Glutamatergic neuron (in vitro differentiated cells): ENCODE results near the gene DNAJA4. TPM values are rescaled to one million over a fixed set of nuclear protein-coding genes. Genes with fewer than 3 reads are reported as not detected.

Experiments used
- DNase-seq: peaks from one replicate; pipeline ENCODE4 v3.0.0; 2022
- H3K27ac Mint-ChIP-seq: one replicate; pipeline ENCODE4 v1.8.0; 2020; ENCODE audit warnings: mild to moderate bottlenecking, mixed read lengths, inconsistent platforms; ENCODE audit not compliant: unreplicated experiment
- H3K27me3 Mint-ChIP-seq: one replicate; pipeline ENCODE4 v1.8.0; 2020; ENCODE audit warnings: mild to moderate bottlenecking, moderate library complexity, mixed read lengths, inconsistent platforms; ENCODE audit not compliant: unreplicated experiment
- H3K36me3 Mint-ChIP-seq: one replicate; pipeline ENCODE4 v1.8.0; 2020; ENCODE audit warnings: mild to moderate bottlenecking, mixed read lengths, inconsistent platforms; ENCODE audit not compliant: unreplicated experiment
- H3K4me1 Mint-ChIP-seq: one replicate; pipeline ENCODE4 v1.8.0; 2020; ENCODE audit warnings: mild to moderate bottlenecking, low read depth, mixed read lengths, inconsistent platforms; ENCODE audit not compliant: unreplicated experiment
- H3K4me3 Mint-ChIP-seq: one replicate; pipeline ENCODE4 v1.8.0; 2020; ENCODE audit warnings: mild to moderate bottlenecking, mixed read lengths, inconsistent platforms; ENCODE audit not compliant: unreplicated experiment
- H3K9me3 Mint-ChIP-seq: one replicate; pipeline ENCODE4 v1.8.0; 2020; ENCODE audit warnings: mild to moderate bottlenecking, moderate library complexity, mixed read lengths, inconsistent platforms; ENCODE audit not compliant: unreplicated experiment
- total RNA-seq: library from RNA; stranded (reverse); fragmentation: NEBNext Ultra II Directional; extraction: Animal tissue kit (Norgen Biotek cat#: 25700); gene quantifications from one replicate; pipeline ENCODE4 v1.2.1, GENCODE V29; 2021; ENCODE audit not compliant: unreplicated experiment
- TF ChIP-seq, protein P1 (sequence below): fragments of 200-600 bp; sonication (generic); IDR thresholded peaks from one replicate; pipeline ENCODE4 v1.5.0; 2021; ENCODE audit not compliant: partially characterized antibody, unreplicated experiment

Gene DNAJA4
- total RNA-seq, 1 donor from 2014 or later: 2.4 TPM

DNA sequence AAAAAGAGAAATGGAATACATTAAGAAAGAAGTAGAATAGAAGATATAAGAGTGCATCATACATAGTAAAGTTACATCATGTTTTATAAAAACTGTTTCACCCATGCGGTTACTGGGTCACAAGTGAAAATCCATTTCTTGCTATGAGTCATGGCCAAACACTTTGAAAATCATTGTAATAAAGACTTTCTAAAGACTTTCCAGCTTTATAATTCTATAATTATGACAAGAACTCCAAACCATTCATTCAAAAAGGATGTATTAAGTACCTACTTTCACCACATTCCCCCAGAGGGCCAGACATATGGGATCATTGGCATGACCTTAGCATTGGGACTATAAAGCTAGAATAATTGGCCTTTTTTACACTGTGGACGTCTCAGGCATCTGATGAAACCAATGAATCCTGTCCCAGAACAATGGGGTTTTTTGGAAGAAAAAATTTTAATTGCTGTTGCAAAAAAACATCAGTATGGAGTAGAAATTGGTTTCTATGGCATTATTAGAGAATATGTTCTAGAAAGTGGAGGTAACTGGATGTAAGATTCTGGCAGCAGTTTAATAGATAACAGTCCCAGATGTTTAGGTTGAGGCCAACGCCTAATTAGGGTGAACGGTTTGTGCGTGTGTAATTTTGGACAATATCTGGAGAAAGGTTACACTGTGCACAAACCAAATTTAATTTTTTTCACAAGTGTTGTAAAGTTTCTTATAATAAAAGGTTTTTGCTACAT is 38.4 kb downstream of the DNAJA4 start:
- no peak overlapping the region for H3K27ac Mint-ChIP-seq
- H3K4me1 Mint-ChIP-seq: peaks cover 7% of the 10 kb centered on the region
- no peaks in the 10 kb centered on the region for H3K9me3 Mint-ChIP-seq
- H3K27me3 Mint-ChIP-seq: peaks cover 8% of the 10 kb centered on the region
- H3K4me3 Mint-ChIP-seq: no peak overlapping the region
- TF ChIP-seq, protein P1, sequence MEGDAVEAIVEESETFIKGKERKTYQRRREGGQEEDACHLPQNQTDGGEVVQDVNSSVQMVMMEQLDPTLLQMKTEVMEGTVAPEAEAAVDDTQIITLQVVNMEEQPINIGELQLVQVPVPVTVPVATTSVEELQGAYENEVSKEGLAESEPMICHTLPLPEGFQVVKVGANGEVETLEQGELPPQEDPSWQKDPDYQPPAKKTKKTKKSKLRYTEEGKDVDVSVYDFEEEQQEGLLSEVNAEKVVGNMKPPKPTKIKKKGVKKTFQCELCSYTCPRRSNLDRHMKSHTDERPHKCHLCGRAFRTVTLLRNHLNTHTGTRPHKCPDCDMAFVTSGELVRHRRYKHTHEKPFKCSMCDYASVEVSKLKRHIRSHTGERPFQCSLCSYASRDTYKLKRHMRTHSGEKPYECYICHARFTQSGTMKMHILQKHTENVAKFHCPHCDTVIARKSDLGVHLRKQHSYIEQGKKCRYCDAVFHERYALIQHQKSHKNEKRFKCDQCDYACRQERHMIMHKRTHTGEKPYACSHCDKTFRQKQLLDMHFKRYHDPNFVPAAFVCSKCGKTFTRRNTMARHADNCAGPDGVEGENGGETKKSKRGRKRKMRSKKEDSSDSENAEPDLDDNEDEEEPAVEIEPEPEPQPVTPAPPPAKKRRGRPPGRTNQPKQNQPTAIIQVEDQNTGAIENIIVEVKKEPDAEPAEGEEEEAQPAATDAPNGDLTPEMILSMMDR: no peak
- H3K36me3 Mint-ChIP-seq: no peaks in the 10 kb centered on the region
- no peak for DNase-seq

DNA sequence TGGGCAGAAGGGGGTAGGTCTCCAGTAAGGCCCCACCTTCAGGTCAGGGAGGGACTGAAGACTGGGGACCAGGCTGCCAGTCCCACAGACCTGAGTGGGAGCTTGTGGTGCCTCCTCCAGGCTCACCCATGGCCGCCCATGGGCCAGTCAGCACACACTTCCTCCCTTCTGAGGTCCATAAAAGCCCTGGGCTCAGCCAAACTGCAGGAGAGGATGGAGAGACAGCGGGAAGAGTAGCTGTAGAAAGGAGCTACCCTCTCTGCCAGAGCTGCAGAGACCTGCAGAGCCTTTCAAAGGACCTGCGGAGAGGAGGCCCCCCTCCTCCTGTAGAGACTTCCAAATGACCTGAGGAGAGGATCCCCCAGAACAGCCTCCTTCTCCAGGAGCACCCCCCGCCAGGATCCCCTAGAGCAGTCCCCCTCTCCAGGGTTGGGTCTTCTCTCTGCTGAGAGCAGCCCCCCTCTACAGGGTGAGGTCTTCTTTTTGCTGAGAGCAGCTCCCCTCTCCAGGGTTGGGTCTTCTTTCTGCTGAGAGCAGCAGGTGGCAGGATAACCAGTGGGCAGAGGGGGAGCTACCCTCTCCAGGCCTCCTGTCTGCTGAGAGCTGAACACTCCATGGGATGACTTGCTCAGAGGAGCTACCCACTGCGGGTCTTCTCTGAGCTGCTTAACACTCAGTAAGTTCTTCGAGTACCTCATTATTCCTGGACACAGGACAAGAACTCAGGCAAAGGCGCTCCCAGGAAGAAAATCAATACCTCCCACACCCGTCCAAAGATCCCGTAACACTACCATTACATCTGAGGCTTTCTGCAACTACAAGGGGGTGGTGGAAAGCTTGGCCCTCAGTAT is 40.1 kb downstream of the DNAJA4 start:
- Mint-ChIP-seq H3K4me3 (no peak overlapping the region), H3K27me3 (peaks cover 3% of the 10 kb centered on the region), H3K9me3 (no peaks in the 10 kb centered on the region), H3K27ac (no peak overlapping the region), H3K36me3 (no peaks in the 10 kb centered on the region), H3K4me1 (peaks cover 7% of the 10 kb centered on the region)
- no peak for DNase-seq
- TF ChIP-seq, protein P1: no peak

DNA sequence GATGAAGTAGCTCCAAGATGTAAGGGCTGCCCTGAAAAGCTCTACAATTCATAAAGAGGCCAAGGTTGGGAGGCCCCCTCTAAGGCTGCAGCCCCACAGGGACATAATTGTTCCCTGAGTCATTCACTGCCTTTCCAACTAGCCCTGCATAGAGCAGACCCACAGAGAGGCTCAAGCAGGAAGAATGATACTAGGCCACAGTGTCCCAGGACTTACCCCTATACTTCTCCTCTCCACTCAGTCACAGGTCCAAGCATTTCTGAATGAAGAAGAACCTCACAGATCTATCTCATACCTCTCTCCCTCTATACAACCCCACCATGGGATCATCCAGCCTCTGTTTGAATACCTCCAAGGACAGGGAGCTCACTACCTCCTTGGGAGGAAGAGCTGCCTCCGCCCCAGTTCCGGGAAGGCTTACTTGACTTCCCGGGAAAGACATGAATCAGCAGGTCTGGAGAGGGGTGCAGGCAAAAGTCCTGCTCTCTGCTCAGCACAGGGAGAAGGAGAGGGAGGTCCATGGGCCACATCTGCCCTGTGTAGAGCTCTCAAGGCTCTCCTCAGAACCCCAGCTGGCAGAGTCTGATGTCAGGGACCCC is 41.9 kb downstream of the DNAJA4 start:
- Mint-ChIP-seq H3K4me3 (no peak overlapping the region), H3K4me1 (peaks cover 7% of the 10 kb centered on the region), H3K36me3 (no peaks in the 10 kb centered on the region), H3K27ac (no peak overlapping the region), H3K9me3 (peaks cover 1% of the 10 kb centered on the region), H3K27me3 (peaks cover 5% of the 10 kb centered on the region)
- DNase-seq: no peak
- TF ChIP-seq, protein P1: no peak

DNA sequence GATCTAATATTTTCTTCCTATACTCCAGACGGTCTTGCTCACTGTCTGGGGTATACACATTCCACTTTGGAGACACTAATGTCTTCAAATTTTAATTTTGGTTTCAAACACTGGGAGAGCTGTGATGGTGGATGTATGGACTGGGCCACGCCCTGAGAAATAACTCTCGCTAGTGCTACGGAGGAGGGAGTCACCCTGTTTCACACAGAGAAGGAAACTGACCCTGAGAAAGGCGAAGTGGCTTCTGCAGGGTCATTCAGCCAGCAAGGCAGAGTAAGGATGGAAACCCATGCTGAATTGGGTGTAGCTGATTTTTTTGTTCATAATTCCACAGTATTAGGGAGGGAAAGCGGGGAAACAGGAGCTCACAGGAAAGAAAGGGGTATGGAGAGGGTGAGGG is 43.6 kb downstream of the DNAJA4 start:
- TF ChIP-seq, protein P1: no peak
- no peak overlapping the region for H3K27ac Mint-ChIP-seq
- no peak overlapping the region for H3K4me3 Mint-ChIP-seq
- peaks cover 3% of the 10 kb centered on the region for H3K9me3 Mint-ChIP-seq
- H3K4me1 Mint-ChIP-seq: peaks cover 7% of the 10 kb centered on the region
- no peaks in the 10 kb centered on the region for H3K36me3 Mint-ChIP-seq
- no peak for DNase-seq
- peaks cover 5% of the 10 kb centered on the region for H3K27me3 Mint-ChIP-seq
